ENCODE results near the gene DOC2A.
"Not testable (repeated sequence)": the region's sequence is repeated elsewhere in the genome, so short reads cannot be mapped to it uniquely, and the experiment has no call there.

Gene DOC2A

GRCh38 chr16:30027588-30028437 lies 17.0 kb upstream of the DOC2A start:
- DNase-seq (ENCODE audit: low spot score) = no peak

- DNase-seq (ENCODE audit: low spot score) = no peak
These were observed 15.6 kb upstream of the DOC2A start for GRCh38 chr16:30026449-30026848.

- no peak for DNase-seq (ENCODE audit: low spot score)
These were observed 14.7 kb upstream of the DOC2A start for GRCh38 chr16:30025574-30025973.

- DNase-seq (ENCODE audit: low spot score) = no peak
These were observed 14.3 kb upstream of the DOC2A start for GRCh38 chr16:30025156-30025555.

DNA sequence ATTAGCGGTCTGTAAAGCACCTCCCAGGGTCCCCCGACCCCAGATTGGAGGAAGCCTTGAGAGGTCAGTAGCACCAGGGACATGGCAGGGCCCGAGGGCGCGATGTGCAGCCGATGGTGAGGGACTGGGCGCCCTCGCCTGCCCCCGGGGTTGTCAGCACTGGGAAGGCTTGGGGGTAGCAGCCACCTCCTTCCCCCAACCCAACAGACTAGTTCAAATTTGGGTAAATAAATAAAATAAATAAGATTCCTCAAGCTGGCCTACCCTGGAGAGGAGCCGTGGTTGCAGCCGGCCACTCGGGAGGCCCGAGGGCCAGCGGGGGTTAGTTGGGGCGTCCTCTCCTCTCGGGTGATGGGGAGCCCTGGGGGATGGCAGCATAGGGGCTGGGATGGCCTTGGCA lies 13.6 kb upstream of the DOC2A start:
- no peak for DNase-seq (ENCODE audit: low spot score)

GRCh38 chr16:30023586-30023985 lies 12.8 kb upstream of the DOC2A start:
- no peak for DNase-seq (ENCODE audit: low spot score)

- no peak for DNase-seq (ENCODE audit: low spot score)
These were observed 12.1 kb upstream of the DOC2A start, which contains the start of gene C16orf92 for GRCh38 chr16:30022887-30023286. Gene C16orf92, plus strand, starts transcription at chr16:30023198. Its CDS starts 143 bp downstream, at chr16:30023341.

DNA sequence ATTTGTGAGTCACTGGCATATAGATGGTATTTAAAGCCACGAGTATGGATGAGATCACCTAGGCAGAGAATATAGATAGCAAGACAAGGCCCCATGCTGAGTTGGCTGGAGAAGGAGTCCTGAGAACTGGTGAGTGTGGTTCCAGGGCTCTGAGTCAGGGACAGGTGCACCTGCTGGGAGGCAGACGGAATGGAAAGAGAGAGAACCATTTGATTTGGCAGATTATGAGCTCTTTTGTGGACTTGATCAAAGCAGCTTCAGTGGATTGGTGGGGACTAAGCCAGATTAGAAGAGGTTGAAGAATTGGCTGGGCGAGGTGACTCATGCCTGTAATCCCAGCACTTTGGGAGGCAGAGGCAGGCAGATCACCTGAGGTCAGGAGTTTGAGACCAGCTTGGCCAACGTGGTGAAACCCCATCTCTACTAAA lies 7.9 kb upstream of the DOC2A start:
- DNase-seq (ENCODE audit: low spot score) = no peak

DNA sequence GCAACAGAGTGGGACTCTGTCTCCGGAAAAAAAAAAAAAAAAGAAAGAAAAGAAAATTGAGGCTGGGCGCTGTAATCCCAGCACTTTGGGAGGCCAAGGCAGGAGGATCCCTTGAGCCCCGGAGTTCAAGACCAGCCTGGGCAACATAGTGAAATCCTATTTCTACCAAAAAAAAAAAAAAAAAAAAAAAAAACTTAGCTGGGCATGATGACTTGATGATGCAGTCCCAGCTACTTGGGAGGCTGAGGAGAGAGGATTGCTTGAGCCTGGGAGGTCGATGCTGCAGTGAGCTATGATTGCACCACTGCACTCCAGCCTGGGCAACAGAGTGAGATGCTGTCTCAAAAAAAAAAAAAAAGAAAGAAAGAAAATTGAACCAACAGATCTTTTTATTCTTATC lies 7.1 kb upstream of the DOC2A start:
- DNase-seq (ENCODE audit: low spot score) = not testable (repeated sequence)

DNA sequence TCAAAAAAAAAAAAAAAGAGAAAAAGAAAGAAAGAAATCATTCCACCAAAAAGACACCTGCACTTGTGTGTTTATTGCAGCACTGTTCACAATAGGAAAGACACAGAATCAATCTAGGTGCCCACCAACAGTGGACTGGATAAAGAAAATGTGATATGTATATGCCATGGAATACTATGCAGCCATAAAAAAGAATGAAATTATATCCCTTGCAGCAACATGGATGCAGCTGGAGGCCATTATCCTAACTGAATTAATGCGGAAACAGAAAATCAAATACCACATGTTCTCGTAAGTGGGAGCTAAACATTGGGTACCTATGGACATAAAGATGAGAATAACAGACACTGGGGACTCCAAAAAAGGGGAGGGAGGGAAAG lies 6.4 kb upstream of the DOC2A start:
- DNase-seq (ENCODE audit: low spot score) = no peak

GRCh38 chr16:30016555-30017276 lies 5.9 kb upstream of the DOC2A start:
- no peak for DNase-seq (ENCODE audit: low spot score)

DNA sequence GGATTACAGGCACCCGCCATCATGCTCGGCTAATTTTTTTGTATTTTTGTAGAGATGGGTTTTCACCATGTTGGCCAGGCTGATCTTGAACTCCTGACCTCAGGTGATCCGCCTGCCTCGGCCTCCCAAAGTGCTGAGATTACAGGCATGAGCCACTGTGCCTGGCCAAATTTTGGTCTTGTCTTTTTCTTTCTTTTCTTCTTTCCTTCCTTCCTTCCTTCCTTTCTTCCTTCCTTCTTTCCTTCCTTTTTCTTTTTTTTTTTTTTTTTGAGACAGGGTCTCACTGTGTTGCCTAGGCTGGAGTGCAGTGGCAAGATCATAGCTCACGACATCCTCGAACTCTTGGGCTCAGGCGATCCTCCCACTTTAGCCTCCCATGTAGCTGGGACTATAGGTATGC lies 4.6 kb upstream of the DOC2A start:
- not testable (repeated sequence) for DNase-seq (ENCODE audit: low spot score)

DNA sequence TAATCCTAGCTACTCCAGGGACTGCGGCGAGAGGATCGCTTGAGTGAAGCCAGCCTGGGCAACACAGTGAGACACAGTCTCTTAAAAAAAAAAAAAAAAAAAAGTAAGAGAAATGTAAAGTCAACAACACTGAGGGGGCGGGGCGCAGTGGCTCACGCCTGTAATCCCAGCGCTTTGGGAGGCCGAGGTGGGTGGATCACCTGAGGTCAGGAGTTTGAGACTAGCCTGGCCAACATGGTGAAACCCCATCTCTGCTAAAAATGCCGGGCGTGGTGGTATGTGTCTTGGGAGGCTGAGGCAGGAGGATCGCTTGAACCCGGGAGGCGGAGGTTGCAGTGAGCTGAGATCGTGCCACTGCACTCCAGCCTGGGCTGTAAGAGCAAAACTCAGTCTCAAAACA lies 1.8 kb upstream of the DOC2A start:
- not testable (repeated sequence) for DNase-seq (ENCODE audit: low spot score)

DNA sequence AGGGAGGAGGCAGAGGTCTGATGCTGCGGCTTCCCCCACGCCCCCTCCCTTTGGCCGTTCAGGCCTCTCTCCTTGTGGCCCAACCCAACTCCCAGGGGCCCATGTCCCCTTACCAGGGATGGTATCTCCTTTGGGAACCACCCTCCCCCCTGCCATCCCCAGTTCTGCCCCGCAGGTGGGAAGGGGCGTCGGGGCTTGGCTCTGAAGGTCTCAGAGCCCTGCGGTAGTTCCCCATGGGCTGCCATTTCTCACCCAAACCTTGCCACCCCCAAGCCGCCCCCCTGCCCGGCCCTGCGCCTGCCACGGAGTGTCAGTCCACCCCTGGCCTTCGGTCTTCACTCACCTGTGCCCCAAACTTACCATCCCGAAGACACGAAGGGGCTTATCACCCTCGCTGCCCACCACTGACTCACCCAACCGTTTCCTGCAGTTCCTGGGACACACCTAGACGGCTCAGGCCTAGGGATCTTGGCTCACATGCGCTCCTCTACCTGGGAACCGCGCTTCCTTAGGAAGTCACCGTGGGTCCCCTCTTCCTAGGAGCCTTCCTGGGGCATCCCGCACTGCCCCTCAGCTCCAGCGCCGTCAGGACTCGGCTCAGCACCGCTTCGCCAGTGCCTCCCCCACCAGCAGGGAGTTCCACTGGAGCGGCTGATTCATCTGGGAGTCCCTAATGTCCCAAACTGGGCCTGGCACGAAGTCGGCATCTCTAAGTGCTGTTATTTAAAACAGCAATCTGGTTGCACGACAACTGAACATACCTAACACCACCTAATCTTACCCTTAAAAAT lies 1.1 kb upstream of the DOC2A start:
- no peak for DNase-seq (ENCODE audit: low spot score)

GRCh38 chr16:30009990-30010843 lies 610 bp downstream of the DOC2A start:
- no peak for DNase-seq (ENCODE audit: low spot score)

DNA sequence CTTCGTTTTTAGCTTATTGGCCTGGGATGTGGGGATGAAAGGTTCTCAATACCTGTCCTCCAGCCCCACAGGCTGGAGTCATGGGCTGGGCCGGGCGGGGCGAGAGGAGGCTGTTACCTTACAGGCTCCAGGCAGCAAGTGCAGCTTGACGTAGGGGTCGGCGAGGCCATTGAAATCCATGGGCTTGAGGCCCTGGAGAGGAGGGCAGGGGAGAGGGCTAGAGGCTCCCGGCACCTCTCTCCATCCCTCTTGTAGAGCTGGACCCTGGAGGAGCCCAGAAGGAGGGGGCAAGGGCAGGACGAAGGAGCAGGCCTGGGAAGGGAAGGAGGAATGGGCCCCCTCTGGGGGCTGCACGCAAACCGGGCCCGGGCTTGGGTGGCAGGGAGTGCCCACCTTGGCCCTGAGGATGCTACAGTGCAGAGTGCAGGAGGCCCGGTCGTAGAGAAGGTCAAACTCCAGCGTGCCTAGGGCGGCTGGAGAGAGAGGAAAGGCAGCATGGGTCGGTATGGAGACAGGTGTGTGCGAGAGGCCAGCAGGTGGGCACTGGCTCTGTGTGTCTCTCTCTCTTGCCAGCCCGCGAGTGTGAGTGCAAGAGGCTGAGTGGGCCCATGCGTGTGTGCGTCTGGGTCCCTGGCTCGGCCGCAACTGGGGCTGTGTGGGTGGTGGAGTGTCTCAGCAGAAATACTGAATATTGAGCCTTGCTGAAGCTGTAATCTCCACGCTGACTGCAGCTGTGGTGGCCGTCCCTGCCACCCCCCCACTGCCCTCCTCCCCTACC lies 1.6 kb downstream of the DOC2A start:
- no peak for DNase-seq (ENCODE audit: low spot score)

GRCh38 chr16:30007378-30007895 lies 3.4 kb downstream of the DOC2A start:
- no peak for DNase-seq (ENCODE audit: low spot score)

- no peak for DNase-seq (ENCODE audit: low spot score)
These were observed 4.0 kb downstream of the DOC2A start for GRCh38 chr16:30006659-30007377.

DNA sequence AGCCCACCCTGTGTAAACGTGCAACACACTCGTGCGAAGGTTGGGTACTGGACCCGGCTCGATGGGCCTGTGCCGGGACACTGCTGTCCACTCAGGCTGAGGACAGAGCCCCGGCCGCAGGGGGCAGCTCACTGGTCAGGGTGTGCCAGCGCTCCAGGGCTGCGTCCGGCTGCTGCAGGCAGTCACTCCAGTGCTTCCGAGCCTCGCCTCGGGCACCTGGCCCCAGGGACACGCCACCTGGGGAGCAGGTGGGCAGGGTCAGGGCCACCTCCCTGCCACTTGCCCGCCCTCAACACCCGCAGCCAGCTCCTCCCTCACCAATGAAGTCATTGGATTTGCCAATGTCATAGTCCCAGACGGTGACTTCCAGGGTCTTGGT lies 4.7 kb downstream of the DOC2A start:
- DNase-seq (ENCODE audit: low spot score) = no peak
